Measurements from ENCODE around the gene SLC5A10.
"Not testable (repeated sequence)": the region's sequence is repeated elsewhere in the genome, so short reads cannot be mapped to it uniquely, and the experiment has no call there.

DNA sequence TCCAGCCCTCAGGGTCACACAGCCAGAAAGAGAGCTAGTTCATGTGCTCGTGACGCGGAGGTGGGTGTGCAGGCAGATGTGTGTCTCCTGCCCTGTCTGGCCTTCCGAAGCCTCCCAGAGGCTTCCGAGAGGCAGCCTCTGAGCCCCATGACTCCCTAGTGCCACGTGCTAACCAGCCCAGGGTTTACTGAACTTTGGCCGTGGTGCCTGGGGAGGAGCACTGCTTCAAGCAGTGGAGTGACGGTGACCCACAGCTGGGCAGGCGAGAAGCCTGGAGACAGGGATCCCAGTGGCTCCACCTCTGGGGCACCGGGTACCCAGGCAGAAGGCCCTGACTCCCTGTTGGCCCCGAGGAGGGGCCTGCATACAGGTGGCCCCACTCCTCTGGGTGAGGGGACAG is 76.7 kb downstream of the SLC5A10 start:
- TF ChIP-seq, protein P1, sequence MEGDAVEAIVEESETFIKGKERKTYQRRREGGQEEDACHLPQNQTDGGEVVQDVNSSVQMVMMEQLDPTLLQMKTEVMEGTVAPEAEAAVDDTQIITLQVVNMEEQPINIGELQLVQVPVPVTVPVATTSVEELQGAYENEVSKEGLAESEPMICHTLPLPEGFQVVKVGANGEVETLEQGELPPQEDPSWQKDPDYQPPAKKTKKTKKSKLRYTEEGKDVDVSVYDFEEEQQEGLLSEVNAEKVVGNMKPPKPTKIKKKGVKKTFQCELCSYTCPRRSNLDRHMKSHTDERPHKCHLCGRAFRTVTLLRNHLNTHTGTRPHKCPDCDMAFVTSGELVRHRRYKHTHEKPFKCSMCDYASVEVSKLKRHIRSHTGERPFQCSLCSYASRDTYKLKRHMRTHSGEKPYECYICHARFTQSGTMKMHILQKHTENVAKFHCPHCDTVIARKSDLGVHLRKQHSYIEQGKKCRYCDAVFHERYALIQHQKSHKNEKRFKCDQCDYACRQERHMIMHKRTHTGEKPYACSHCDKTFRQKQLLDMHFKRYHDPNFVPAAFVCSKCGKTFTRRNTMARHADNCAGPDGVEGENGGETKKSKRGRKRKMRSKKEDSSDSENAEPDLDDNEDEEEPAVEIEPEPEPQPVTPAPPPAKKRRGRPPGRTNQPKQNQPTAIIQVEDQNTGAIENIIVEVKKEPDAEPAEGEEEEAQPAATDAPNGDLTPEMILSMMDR (IDR thresholded peaks at IDR 0.05; ENCODE audit: insufficient read depth, low read depth, low read length): not testable (repeated sequence)
- TF ChIP-seq EZH2 (IDR thresholded peaks at IDR 0.05; ENCODE audit: insufficient read depth, low read length): not testable (repeated sequence)
